ENCODE results near the gene GPHB5.
"Not testable (repeated sequence)": the region's sequence is repeated elsewhere in the genome, so short reads cannot be mapped to it uniquely, and the experiment has no call there.

Gene GPHB5

DNA sequence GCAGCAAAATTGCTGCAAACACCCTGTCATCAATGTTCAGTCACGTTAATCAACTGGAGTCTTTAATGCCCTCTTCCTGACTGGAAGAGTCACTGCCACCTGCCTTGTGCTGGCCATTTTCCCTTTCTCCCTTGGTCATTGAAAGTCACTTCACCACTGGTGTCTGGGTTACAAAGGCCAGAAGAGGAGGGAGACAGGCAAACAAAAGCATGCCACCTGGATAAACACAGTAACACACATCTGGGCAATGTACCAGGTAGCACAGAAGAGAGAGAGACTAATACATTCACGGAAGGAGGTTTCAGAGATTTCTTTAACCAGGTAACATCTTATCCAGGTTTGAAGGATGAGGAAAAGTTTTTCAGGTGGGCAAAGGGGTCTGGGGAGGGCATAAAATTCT lies 32.7 kb downstream of the GPHB5 start:
- no peak overlapping the region for H3K4me3 ChIP-seq (ENCODE audit: control insufficient read depth, low read depth, low read length)
- DNase-seq (ENCODE audit: low read depth): no peak
- no peak for TF ChIP-seq CTCF (conservative IDR thresholded peaks at IDR 0.05; ENCODE audit: control insufficient read depth, insufficient read depth, low read depth, low read length)

- H3K4me3 ChIP-seq (ENCODE audit: control insufficient read depth, low read depth, low read length): no peak overlapping the region
- no peak for DNase-seq (ENCODE audit: low read depth)
- no peak for TF ChIP-seq CTCF (conservative IDR thresholded peaks at IDR 0.05; ENCODE audit: control insufficient read depth, insufficient read depth, low read depth, low read length)
These were observed 34.9 kb downstream of the GPHB5 start for GRCh38 chr14:63283884-63284248.

DNA sequence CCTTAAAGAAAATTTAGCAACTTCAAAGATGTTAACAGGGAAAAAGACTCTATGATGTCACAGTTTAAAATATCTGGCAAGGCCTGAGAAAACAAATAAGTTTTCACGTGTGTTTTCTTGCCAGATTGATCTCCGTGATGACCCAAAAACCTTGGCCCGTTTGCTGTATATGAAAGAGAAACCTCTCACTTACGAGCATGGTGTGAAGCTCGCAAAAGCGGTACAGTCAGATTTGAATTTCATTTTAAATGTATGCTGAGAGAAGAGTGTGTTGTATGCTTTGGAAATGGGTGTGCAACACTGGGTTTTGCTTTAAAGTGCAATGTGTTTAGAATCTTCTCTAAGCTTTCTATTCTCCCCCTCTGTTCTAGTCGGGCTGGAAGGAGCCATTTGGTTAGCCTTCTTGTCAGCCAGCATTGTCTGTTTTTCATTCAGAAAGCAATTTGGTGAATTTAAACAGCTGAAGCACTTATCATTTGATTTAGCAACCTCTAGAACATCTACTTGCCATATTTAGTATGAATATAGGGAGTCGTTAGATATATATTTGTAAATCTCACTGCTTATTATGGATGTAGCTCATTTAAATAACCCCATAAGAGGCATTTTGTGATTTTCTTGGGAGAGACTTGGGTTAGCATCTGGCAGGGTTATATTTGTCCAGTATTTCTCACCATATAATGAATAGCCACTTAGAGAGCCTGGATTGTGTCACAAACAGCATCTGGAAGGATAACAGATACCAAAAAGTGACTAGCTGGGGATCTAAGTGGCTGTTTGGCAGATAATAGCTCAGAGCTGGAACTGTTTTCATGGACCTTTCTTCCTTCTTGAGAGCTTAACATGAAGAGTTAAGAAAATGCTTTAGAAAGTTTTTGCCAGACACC lies 35.5 kb downstream of the GPHB5 start:
- no peak for TF ChIP-seq CTCF (conservative IDR thresholded peaks at IDR 0.05; ENCODE audit: control insufficient read depth, insufficient read depth, low read depth, low read length)
- DNase-seq (ENCODE audit: low read depth): peak; percentile 9
- H3K4me3 ChIP-seq (ENCODE audit: control insufficient read depth, low read depth, low read length): no peak overlapping the region

DNA sequence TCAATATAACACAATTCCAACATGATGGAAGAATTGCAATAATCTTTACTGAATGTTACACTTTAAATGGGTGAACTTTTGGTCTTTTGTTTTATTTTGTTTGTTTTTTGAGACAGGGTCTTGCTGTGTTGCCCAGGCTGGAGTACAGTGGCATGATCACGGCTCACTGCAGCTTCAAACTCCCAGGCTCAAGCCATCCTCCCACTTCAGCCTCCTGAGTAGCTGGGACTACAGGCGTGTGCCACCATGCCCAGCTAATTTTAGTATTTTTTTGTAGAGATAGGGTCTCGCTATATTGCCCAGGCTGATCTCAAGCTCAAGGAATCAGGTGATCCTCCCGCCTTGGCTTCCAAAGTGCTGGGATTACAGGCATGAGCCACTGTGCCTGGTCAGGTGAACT lies 38.8 kb downstream of the GPHB5 start:
- DNase-seq (ENCODE audit: low read depth): not testable (repeated sequence)

GRCh38 chr14:63277591-63278183 lies 41.0 kb downstream of the GPHB5 start:
- no peak for TF ChIP-seq CTCF (conservative IDR thresholded peaks at IDR 0.05; ENCODE audit: control insufficient read depth, insufficient read depth, low read depth, low read length)

More for the DNA sequence above, 38.8 kb downstream of the GPHB5 start:
- H3K4me3 ChIP-seq (ENCODE audit: control insufficient read depth, low read depth, low read length): not testable (repeated sequence)

GRCh38 chr14:63276492-63277342 lies 42.0 kb downstream of the GPHB5 start:
- peak; percentile 77 for TF ChIP-seq CTCF (conservative IDR thresholded peaks at IDR 0.05; ENCODE audit: control insufficient read depth, insufficient read depth, low read depth, low read length)
- peak; percentile 64 for DNase-seq (ENCODE audit: low read depth)
- no peak overlapping the region for H3K4me3 ChIP-seq (ENCODE audit: control insufficient read depth, low read depth, low read length)

More at GRCh38 chr14:63277591-63278183, 41.0 kb downstream of the GPHB5 start:
- DNase-seq (ENCODE audit: low read depth): no peak
- H3K4me3 ChIP-seq (ENCODE audit: control insufficient read depth, low read depth, low read length): no peak overlapping the region

Data from fibroblast of mammary gland (primary cell).